SK-MEL-5 (cell line): ENCODE results near the gene GSE1. TPM values are rescaled to one million over a fixed set of nuclear protein-coding genes. Genes with fewer than 3 reads are reported as not detected.

ENCODE experiments used
- DNase-seq: peaks from one replicate; pipeline ENCODE4 v3.0.0-alpha.2; 2016; ENCODE audit warnings: low read depth, low spot score
- in situ Hi-C: cut with HindIII; loops from 2 replicates; pipeline ENCODE4 v1.10.0; 2016; ENCODE audit warnings: low sequenced_read_pairs, high pct_unique_total_duplicates, low pct_unique_long_range_greater_than_20kb
- total RNA-seq: library from RNA; depleted of rRNA; stranded (reverse); fragments of >200 nt; shearing (Covaris generic); gene quantifications from 2 replicates; pipeline ENCODE4 v1.2.3, GENCODE V29; 2014

The GSE1 gene
- total RNA-seq, 1 experiment from 2014 or later, result 5.8 TPM

DNA sequence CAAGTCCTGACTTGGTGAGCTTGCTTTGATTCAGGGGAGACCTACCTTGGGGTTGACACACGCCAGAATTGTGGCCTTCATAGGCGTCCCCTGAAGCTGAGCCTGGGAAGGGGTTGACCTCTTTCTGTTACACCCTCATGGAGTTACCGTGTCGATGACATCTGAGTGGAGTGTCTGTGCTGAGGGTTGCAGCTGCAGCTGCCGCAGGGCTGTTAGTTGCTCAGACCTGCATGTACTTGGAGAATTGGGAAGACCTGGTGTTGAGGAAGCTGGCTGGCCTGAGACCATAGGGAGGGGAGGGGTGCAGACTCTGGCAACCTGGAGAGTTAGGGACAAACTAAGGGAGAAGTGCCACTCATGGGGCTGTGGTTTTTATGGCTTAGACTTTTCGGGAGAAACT lies 9.6 kb downstream of the GSE1 start:
- in situ Hi-C loops, result no loop called here
- no peak for DNase-seq

- no peak for DNase-seq
- in situ Hi-C loops, result no loop called here
These were observed 10.1 kb downstream of the GSE1 start for GRCh38 chr16:85623250-85623649.

GRCh38 chr16:85623997-85624601 lies 11.0 kb downstream of the GSE1 start:
- DNase-seq, result no peak
- in situ Hi-C loops, result no loop called here

DNA sequence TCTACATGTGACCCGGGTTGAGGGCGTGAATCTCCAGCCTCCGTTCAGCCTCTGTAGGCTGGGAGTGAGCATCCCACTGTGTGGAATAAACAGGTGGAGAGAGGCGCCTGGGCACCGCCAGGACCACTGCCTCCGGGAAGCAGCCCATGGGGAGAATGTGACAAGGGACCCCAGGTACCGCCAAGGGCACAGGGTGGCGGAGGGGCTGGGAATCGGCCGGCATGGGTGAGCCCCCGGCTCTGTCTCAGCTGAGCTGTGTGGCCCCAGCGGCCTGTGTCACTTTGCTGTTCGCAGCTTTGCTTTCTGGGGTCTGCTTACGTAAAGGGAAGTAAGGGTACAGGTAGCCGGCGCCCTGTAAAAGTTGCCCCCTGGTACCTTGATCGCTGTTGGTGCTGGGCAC lies 11.5 kb downstream of the GSE1 start:
- in situ Hi-C loops, result no loop called here
- no peak for DNase-seq

- in situ Hi-C loops, result no loop called here
- DNase-seq, result no peak
These were observed 11.9 kb downstream of the GSE1 start for GRCh38 chr16:85625053-85625452.

- in situ Hi-C loops, result no loop called here
- DNase-seq, result no peak
These were observed 12.5 kb downstream of the GSE1 start for GRCh38 chr16:85625485-85626117.

GRCh38 chr16:85626191-85626981 lies 13.3 kb downstream of the GSE1 start:
- no peak for DNase-seq
- in situ Hi-C loops, result no loop called here

DNA sequence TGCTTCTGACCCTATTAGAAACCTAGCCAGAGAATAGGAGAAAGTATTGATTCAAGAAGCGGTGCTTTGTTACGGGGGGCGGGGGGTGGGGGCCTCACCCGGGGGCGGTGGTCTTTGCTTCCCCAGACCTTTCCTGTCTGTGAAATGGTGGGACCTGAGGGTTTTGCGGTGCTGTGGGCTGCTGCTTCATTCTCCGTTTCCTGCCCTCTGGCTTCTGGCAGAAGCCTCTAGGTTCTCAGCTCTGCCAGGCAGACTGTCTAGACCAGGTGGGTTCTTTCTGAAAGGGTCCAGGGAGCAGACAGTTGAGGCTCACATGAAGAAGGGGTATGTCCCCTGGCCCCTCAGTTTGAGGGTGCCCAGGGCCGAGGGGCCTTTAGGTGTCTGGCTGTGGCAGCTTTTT lies 14.0 kb downstream of the GSE1 start:
- in situ Hi-C loops, result no loop called here
- DNase-seq, result no peak

DNA sequence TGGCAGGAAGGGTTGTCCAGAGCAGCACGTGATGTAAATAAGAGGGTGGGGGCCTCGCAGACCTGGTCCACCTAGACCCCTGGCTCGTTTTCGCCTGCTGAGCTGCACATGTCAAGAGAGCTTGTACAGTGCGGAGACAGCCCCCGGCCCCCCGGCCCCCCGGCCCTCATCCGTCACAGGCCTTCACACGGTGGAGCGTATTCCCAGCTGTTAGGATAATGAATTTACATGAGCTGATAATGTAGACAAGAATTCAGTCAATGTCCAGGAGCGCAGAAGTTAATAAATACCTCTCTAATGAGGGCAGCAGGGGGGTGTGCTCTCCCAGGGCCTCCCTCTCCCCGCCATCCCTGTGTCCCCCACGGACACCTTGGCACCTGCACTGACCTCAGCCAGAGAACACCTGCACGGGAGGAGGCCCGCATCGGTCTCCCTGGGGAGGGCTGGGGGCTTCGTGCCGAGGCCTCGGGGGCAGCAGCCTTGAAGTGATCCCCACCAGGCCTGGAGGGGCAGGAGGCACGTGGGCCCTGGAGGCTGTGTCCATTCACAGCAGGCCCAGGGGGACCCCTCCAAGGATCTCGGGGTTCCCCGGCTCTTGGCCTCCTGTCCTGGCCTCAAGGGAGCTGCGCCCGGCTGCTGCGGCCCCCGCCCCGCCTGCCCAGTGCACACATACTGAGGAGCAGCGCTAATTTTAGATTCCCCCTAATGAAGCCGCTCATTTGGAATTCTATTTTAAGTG lies 14.6 kb downstream of the GSE1 start:
- DNase-seq, result no peak
- in situ Hi-C loops, result no loop called here

DNA sequence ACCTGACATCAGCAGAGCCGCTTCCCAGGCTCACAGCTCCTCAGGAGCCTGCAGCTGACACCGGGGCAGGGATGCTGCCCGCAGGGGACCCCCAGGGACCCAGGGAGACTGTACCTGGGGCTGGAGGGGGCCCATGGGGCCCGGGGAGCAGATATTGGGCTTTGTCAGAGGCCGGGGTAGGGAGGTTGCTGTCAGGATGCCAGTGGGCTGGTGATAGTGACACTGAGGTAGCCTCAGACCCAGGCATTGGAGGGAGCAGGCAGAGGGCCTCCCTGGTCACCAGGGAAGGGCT lies 15.1 kb downstream of the GSE1 start:
- DNase-seq, result no peak
- in situ Hi-C loops, result no loop called here

- DNase-seq, result no peak
- in situ Hi-C loops, result no loop called here
These were observed 15.5 kb downstream of the GSE1 start for GRCh38 chr16:85628645-85629044.

DNA sequence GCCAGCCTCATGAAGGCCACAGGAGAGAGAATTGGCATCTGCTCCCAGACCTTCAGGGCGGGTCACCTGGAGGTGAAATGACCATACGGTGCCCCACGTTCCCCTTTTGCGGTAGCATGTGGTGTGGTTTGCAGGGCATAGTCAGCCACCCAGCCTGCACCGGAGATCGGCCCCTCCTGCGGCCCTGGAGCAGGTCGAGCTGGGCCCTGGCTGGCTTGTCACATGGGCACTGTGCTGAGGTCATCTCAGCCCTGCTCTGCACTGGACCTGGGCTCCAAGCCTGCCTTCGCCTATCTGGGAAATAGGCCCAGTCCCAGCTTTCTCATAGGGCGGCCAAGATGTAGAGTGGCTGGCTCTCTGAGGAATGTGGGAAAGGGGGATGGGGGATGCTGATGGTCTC lies 16.2 kb downstream of the GSE1 start:
- no peak for DNase-seq
- in situ Hi-C loops, result no loop called here

GRCh38 chr16:85629853-85630252 lies 16.7 kb downstream of the GSE1 start:
- no peak for DNase-seq
- in situ Hi-C loops, result no loop called here

DNA sequence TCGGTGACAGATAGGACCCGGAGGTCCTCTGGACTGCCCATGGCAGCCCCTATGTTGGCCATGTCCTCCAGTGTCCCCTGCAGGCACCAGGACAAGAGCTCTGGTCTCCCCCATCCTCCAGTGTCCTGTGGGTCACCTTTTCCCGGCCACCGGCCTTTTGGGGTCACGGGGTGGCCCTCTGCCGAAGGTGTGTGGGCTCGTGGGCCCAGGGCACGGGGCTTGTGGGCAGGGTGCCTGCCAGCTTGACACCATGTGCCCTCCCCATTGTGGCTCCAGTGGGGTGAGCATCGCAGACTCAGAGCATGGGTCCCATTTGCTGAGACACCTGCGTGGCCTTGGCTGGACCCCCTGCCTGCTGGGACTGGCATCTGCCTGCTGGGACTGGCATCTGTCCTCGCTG lies 18.1 kb downstream of the GSE1 start:
- DNase-seq, result no peak
- in situ Hi-C loops, result no loop called here

- DNase-seq, result no peak
- in situ Hi-C loops, result no loop called here
These were observed 18.8 kb downstream of the GSE1 start for GRCh38 chr16:85631802-85632393.

- in situ Hi-C loops, result no loop called here
- no peak for DNase-seq
These were observed 19.8 kb downstream of the GSE1 start for GRCh38 chr16:85632709-85633437.

- in situ Hi-C loops, result no loop called here
These were observed 20.3 kb downstream of the GSE1 start for GRCh38 chr16:85633438-85633743.

GRCh38 chr16:85633888-85634287 lies 20.8 kb downstream of the GSE1 start:
- DNase-seq, result no peak
- in situ Hi-C loops, result no loop called here

More at GRCh38 chr16:85633438-85633743, 20.3 kb downstream of the GSE1 start:
- no peak for DNase-seq
